GM18907 (cell line): Measurements from ENCODE around the gene DAP.
"Not testable (repeated sequence)": the region's sequence is repeated elsewhere in the genome, so short reads cannot be mapped to it uniquely, and the experiment has no call there.

ENCODE experiments used
- ATAC-seq: cut with Tn5 transposase; IDR thresholded peaks from one replicate; pipeline ENCODE4 v1.9.1; 2021; ENCODE audit warnings: mild to moderate bottlenecking, moderate library complexity; ENCODE audit not compliant: unreplicated experiment

Gene DAP

GRCh38 chr5:10658265-10658664, 102.8 kb downstream of the DAP start:
- no peak for ATAC-seq

GRCh38 chr5:10655972-10656830, 104.8 kb downstream of the DAP start:
- no peak for ATAC-seq

DNA sequence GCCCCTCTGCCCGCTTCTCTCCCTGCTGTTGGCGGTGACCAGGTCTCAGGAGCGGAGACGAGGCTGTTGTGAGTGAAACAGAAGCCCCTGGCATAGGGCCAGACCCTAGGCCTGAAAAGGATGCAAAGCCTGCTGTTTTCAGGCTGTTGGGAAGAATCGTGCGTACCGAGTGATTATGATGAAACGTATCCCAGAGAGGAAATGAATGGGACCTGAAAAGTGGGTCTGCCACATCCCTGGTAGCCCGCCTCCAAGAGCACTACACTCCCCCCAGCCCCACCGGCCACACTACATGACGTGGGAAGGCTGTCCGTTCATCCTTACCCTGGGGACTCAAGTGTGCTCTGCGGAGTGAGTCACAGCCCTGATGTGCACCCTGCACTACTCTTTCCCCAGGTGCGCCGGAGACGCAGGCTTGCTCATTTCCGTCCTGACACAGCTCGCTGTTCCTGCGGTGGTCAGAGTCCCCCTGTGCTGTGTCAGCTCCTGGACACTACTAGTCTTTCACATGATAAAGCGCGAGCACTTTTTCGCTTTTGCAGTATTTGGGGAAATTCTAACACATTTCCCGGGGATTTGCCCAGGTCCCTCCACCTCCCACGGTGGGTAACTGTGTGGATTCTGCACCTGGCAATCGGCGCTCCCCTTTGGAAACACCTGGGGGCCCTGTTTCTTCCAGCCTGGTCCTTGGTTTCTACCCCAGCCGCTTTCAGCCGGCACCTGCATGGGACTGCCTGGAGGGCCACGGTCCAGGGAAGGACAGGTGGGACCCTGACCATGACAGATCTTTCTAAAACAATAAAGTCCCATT, 105.7 kb downstream of the DAP start:
- no peak for ATAC-seq

DNA sequence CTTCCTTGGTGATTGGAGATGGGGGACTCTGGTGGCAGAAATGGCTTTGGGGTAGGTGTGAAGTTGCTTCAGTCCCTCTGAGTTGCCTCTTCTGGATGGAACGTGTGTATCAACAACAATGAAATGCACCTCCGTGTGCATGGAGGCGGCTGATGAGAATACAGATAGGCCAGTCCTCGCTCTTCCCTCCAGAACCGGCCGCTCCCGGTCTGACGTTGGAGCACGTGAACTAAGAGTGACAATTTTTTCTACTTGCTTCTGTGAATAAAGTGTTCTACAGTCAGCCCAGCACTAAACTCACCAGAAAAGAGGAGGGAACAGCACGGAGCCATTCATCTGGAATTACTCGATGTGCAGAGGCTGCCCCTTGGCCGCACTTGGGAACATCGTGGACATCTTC, 106.5 kb downstream of the DAP start:
- no peak for ATAC-seq

DNA sequence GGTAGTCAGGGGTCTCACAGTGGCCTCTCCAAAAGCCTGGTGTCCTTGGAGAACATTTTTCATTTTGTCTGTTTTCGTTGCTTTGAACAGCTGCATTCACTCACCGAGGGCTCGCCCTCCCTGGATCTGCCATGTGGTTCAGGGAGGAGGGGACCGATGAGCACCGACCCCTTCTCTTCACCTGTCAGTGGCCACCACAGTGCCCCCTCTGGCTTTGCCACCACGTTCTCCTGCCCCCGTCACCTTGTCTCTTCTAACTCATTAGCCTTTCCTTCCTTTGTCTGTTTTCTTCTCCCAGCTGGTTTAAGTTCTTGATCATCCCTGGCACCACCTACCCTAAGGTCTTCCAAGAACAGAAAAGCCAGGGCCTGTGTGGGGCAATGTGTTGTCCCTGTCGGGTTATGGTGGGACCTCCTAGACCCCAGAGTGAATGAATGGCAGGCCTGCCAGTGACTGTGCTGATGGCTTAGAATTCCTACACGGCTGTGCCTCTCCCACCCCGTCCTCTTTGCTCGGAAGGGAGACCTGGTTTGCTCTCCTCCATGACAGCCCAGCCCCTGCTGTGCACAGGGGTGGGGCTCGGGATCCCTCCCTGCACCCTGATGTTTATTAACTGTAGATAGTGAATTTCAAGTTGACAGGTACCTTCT, 107.2 kb downstream of the DAP start:
- ATAC-seq, result no peak

GRCh38 chr5:10653043-10653442, 108.0 kb downstream of the DAP start:
- no peak for ATAC-seq

DNA sequence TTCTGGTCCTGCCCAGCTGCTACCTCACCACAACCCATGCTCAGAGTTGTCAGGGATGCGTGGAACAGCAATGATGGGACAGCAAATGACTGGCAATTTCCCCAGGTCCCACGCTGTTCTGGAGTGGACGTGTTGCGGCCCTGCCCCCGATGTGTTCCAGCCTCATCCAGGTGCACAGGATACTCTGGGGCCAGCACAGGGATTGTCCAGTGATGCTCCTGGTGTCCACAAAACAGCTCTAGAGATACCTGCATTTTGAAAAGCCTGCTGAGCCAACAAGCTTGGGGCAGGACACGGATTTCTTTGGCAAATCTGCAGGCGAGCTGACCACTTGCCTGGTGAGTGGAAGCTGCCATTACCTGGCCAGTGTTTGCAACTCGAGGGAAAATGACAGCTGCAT, 108.4 kb downstream of the DAP start:
- no peak for ATAC-seq

GRCh38 chr5:10652151-10652550, 108.9 kb downstream of the DAP start:
- ATAC-seq, result no peak

DNA sequence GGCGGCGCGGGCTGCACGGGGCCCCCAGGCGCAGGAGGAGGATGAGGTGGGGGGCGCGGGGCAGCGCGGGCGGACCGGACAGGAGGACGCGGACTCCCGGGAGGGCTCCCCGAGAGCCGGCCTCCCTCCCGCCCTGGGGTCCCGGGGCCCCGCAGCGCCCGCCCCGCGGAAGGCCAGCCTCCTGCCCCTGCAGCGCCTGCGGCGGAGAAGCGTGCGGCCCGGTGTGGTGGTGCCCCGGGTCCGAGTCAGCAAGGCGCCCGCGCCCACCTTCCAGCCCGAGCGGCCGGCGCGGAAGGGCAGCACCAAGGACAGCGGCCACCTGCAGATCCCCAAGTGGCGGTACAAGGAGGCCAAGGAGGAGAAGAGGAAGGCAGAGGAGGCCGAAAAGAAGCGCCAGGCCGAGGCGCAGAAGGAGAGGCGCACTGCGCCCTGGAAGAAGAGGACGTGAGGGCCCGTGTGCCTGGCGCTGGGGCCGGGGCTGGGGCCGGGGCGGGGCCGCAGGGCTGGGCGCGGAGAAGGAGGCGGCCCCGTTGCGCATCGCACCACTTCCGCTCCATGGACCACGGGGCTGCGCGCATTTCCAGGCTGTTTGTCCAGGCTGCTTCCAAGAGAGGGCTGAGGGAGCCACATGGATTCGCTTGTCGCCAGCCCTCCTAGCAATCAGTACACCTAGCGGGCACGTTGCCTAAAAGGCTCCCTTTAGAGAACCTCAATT, 111.2 kb downstream of the DAP start:
- ATAC-seq, result no peak

GRCh38 chr5:10648806-10649665, 112.0 kb downstream of the DAP start:
- no peak for ATAC-seq

GRCh38 chr5:10647640-10648039, 113.4 kb downstream of the DAP start:
- ATAC-seq, result no peak

DNA sequence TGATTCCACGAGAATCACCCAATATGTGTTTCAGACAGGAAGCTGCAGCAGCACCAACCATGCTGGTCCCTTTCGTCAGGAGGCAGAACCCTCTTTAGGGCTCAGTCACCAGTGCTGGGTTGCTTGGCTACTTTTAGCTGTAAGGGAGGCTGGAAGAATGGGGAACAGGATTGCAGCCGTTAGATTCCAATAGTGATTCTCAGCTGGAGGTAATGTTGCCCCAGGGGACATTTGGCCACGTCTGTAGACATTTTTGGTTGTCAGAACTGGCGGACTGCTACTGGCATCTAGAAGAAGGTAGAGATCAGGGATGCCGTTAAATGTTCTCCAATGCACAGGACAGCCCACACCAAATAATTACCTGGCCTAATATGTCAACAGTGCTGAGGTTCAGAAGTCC, 115.4 kb downstream of the DAP start:
- no peak for ATAC-seq

GRCh38 chr5:10645146-10645545, 115.9 kb downstream of the DAP start:
- ATAC-seq, result no peak

DNA sequence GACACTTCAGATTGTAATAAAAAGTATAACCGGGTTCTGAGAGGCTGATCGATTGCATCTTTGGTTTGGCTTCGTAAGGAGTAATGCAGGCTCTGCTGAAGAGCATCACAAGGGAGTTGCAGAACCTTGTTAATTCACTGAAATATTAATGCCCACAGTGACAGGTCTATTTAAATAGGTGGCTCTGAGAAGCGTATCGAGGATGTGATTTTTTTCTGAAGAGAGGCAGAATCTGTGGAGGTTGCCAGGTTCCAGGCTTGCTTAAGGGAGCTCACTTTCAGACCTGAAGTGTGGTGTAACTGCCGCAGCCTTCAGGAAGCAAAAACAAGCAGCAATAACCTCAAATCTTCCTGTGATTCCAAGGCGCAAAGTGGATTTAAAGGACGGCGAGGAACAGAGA, 116.8 kb downstream of the DAP start:
- ATAC-seq, result no peak

DNA sequence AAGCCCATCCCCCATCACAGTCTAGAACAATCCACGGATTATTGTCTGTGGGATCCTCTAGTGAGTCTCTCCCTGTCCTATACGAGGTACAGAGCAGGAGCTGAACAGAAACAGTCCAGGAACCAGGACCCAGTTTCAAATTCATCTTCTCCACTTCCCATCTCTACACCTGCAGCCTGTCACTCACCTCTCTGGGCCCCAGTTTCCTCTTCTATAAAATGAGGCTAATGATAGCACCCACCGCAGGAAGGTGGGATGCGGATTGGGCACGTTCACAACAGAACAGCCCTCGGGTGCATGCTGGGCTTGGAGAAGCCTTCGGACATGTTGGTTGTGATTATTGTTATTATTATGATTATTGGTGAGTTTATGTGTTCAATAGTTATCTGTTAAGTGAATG, 118.7 kb downstream of the DAP start:
- ATAC-seq, result no peak

DNA sequence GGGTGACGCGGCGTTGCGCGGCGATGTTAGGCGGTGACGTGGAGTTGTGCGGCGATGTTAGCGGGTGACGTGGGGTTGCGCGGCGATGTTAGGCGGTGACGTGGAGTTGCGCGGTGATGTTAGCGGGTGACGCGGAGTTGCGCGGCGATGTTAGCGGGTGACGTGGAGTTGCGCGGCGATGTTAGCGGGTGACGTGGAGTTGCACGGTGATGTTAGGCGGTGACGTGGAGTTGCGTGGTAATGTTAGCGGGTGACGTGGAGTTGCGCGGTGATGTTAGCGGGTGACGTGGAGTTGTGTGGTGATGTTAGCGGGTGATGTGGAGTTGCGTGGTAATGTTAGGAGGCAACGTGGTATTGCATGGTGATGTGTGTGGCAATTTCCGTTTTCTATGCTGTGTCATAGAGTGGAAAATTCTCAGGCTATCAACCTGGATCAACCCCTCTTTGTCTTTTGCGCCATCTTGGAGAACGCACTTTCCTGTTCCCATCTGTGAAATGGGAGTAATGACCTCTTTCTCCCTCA, 121.1 kb downstream of the DAP start:
- no peak for ATAC-seq

GRCh38 chr5:10638723-10639122, 122.3 kb downstream of the DAP start:
- not testable (repeated sequence) for ATAC-seq

DNA sequence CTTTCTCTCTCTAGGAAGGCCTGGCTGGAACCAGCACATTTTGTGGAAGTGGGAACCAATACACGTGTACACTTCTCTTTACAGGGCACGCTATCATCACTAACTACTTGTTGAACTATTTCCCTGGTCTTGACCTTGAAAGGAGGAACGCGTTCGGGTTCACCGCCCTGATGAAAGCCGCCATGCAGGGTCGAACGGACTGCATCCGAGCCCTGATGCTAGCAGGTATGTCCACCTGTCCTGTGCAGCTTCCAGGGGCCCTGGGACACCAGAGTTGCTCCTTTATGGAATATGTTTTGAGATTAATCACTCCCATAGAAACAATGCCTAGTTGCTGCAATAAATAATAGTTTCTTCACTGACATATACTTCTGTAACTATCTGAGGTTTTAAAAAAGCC, 123.1 kb downstream of the DAP start:
- no peak for ATAC-seq

DNA sequence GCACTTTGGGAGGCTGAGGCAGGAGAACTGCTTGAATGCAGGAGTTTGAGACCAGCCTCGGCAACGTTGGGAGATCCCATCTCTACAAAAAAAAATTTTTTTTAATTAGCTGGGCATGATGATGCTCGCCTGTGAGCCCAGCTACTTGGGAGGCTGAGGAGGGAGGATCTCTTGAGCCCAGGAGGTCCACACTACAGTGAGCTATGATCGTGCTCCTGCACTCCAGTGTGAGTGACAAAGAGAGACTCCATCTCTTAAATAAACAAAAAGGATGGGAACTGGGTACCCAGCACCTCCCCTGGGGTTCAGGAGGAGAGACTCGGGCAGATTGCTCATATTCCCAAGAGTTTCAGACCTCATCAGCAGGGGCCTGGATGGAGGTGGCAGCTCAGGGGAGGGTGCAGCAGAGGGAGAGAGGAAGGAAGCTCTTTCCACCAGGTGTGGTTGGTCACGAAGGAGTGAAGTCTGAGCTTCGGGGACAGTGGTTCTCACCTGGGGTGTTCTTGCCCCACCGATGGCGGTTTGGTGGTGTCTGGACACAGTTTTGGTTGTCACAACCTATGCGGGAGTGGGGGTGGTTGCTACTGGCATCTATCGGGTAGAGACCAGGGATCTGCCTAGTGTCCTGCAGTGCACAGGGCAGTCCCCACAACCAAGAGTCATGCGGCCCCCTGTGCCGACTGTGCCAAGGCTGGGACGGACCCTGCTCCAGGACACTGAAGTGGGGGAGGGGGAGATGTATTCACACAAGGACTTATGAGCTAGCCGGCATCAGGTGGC, 124.5 kb downstream of the DAP start:
- ATAC-seq, result no peak
